Trophoblast cell (in vitro differentiated cells and primary cell): ENCODE results near the gene SNX18.
A peak's percentile ranks its signal among the peaks of the same experiment; 100 is the strongest.

Source experiments
- DNase-seq, 2 donors: peaks; one replicate each; pipeline ENCODE4 v3.0.0-alpha.2; 2016
- H2AFZ ChIP-seq: 2 replicates; pipeline ENCODE4 v1.6.1; 2013; ENCODE audit warnings: low read length, moderate library complexity, mild to moderate bottlenecking; ENCODE audit not compliant: insufficient read depth, poor library complexity
- H2AK5ac ChIP-seq: 2 replicates; pipeline ENCODE4 v1.6.1; 2013; ENCODE audit warnings: mild to moderate bottlenecking, low read length
- H2BK120ac ChIP-seq: 2 replicates; pipeline ENCODE4 v1.6.1; 2013; ENCODE audit warnings: low read length, mild to moderate bottlenecking, moderate library complexity; ENCODE audit not compliant: insufficient read depth, poor library complexity
- H2BK12ac ChIP-seq: 2 replicates; pipeline ENCODE4 v1.6.1; 2013; ENCODE audit warnings: mild to moderate bottlenecking, low read length, moderate library complexity
- H2BK5ac ChIP-seq: 2 replicates; pipeline ENCODE4 v1.6.1; 2013; ENCODE audit warnings: low read length, low read depth, moderate library complexity, mild to moderate bottlenecking; ENCODE audit not compliant: poor library complexity
- H3K14ac ChIP-seq: 2 replicates; pipeline ENCODE4 v1.6.1; 2013; ENCODE audit warnings: mild to moderate bottlenecking, low read length
- H3K18ac ChIP-seq: 2 replicates; pipeline ENCODE4 v1.6.1; 2013; ENCODE audit warnings: mild to moderate bottlenecking, low read length
- H3K23ac ChIP-seq: 2 replicates; pipeline ENCODE4 v1.6.1; 2013; ENCODE audit warnings: low read length
- H3K27ac ChIP-seq: 2 replicates; pipeline ENCODE4 v1.5.1; 2013; ENCODE audit warnings: low read depth, mild to moderate bottlenecking, inconsistent platforms, low read length, moderate library complexity
- H3K27me3 ChIP-seq: 2 replicates; pipeline ENCODE4 v1.6.1; 2013; ENCODE audit warnings: inconsistent platforms, mild to moderate bottlenecking, low read length, moderate library complexity; ENCODE audit not compliant: insufficient read depth
- H3K36me3 ChIP-seq, 2 experiments: 1 replicate in 1 of 2; 2 replicates in 1 of 2; pipeline ENCODE4 v1.6.1; 2013; ENCODE audit warnings: low read length in 2 of 2, mild to moderate bottlenecking in 2 of 2, moderate library complexity in 1 of 2; ENCODE audit not compliant: insufficient read depth in 2 of 2, control insufficient read depth in 1 of 2
- H3K4ac ChIP-seq: 2 replicates; pipeline ENCODE4 v1.6.1; 2013; ENCODE audit warnings: low read depth, mild to moderate bottlenecking, low read length, moderate library complexity
- H3K4me1 ChIP-seq, 2 experiments: 1 replicate in 1 of 2; 2 replicates in 1 of 2; pipeline ENCODE4 v1.6.1; 2013; ENCODE audit warnings: low read length in 2 of 2, mild to moderate bottlenecking in 2 of 2, moderate library complexity in 1 of 2; ENCODE audit not compliant: insufficient read depth in 2 of 2, control insufficient read depth in 1 of 2
- H3K4me2 ChIP-seq: 2 replicates; pipeline ENCODE4 v1.6.1; 2013; ENCODE audit warnings: inconsistent platforms, mild to moderate bottlenecking, low read length, moderate library complexity
- H3K4me3 ChIP-seq: 2 replicates; pipeline ENCODE4 v1.5.1; 2013; ENCODE audit warnings: mild to moderate bottlenecking, low read depth, low read length, inconsistent platforms
- H3K79me1 ChIP-seq: one replicate; pipeline ENCODE4 v1.6.1; 2013; ENCODE audit warnings: low read length
- H3K79me2 ChIP-seq: 2 replicates; pipeline ENCODE4 v1.6.1; 2013; ENCODE audit warnings: low read length, mild to moderate bottlenecking; ENCODE audit not compliant: control insufficient read depth, insufficient read depth, poor library complexity
- H3K9ac ChIP-seq: 2 replicates; pipeline ENCODE4 v1.6.1; 2013; ENCODE audit warnings: mild to moderate bottlenecking, low read length
- H3K9me3 ChIP-seq: 2 replicates; pipeline ENCODE4 v1.6.1; 2013; ENCODE audit warnings: low read depth, mild to moderate bottlenecking, control low read depth, inconsistent platforms, low read length; ENCODE audit not compliant: insufficient read depth
- H4K12ac ChIP-seq: 2 replicates; pipeline ENCODE4 v1.6.1; 2013; ENCODE audit warnings: low read depth, mild to moderate bottlenecking, low read length, moderate library complexity
- H4K8ac ChIP-seq: 2 replicates; pipeline ENCODE4 v1.6.1; 2013; ENCODE audit warnings: low read depth, mild to moderate bottlenecking, low read length, moderate library complexity
- H4K91ac ChIP-seq: one replicate; pipeline ENCODE4 v1.6.1; 2013; ENCODE audit warnings: low read depth, mild to moderate bottlenecking, low read length, moderate library complexity
- WGBS: extraction: QIAGEN DNeasy Blood & Tissue Kit; methylation state at CpG from one replicate; pipeline ENCODE4 v1.1.7; 2013; ENCODE audit warnings: missing lambda C conversion rate; ENCODE audit not compliant: insufficient read length, insufficient coverage; ENCODE audit errors: extremely low coverage; 5-methylcytosine and 5-hydroxymethylcytosine counted together

The SNX18 gene

GRCh38 chr5:54538156-54538555, 20.6 kb downstream of the SNX18 start:
- Histone ChIP-seq H3K79me2 (peaks cover 3% of the 10 kb centered on the region), H3K4ac (no peak overlapping the region), H2AK5ac (no peak overlapping the region), H2AFZ (no peak overlapping the region), H3K9me3 (no peaks in the 10 kb centered on the region), H4K8ac (no peak overlapping the region), H3K27ac (no peak overlapping the region), H3K9ac (no peak overlapping the region), H3K18ac (no peak overlapping the region), H3K14ac (no peak overlapping the region), H3K79me1 (peaks cover 12% of the 10 kb centered on the region), H3K4me2 (no peak overlapping the region), H4K12ac (no peak overlapping the region), H3K27me3 (no peaks in the 10 kb centered on the region), H2BK120ac (no peak overlapping the region), H3K23ac (no peak overlapping the region), H4K91ac (no peak overlapping the region), H2BK5ac (no peak overlapping the region), H2BK12ac (no peak overlapping the region), H3K4me1 (peaks cover 5 to 7% of the 10 kb centered on the region in 2 experiments), H3K36me3 (peaks cover 0 to 2% of the 10 kb centered on the region in 2 experiments), H3K4me3 (no peak overlapping the region)
- DNase-seq = no peak
- no CpG with 5 or more reads among the region's 3 CpGs for WGBS

- H3K23ac ChIP-seq = no peak overlapping the region
- no CpG with 5 or more reads among the region's 4 CpGs for WGBS
- no peak overlapping the region for H3K9ac ChIP-seq
- no peak overlapping the region for H3K18ac ChIP-seq
- no peak overlapping the region for H2AFZ ChIP-seq
- peaks cover 0 to 4% of the 10 kb centered on the region in 2 experiments for H3K4me1 ChIP-seq
- peaks cover 0 to 2% of the 10 kb centered on the region in 2 experiments for H3K36me3 ChIP-seq
- H4K12ac ChIP-seq = no peak overlapping the region
- no peak overlapping the region for H2BK120ac ChIP-seq
- H3K4me3 ChIP-seq = no peak overlapping the region
- no peak overlapping the region for H3K14ac ChIP-seq
- H3K4ac ChIP-seq = no peak overlapping the region
- peaks cover 3% of the 10 kb centered on the region for H3K79me2 ChIP-seq
- no peak overlapping the region for H2AK5ac ChIP-seq
- H2BK5ac ChIP-seq = no peak overlapping the region
- H4K91ac ChIP-seq = no peak overlapping the region
- no peaks in the 10 kb centered on the region for H3K9me3 ChIP-seq
- no peaks in the 10 kb centered on the region for H3K27me3 ChIP-seq
- no peak overlapping the region for H3K4me2 ChIP-seq
- no peak overlapping the region for H2BK12ac ChIP-seq
- no peak overlapping the region for H4K8ac ChIP-seq
- H3K79me1 ChIP-seq = peaks cover 5% of the 10 kb centered on the region
- no peak overlapping the region for H3K27ac ChIP-seq
- peak; percentile 89 to 90 for DNase-seq
These were observed 21.4 kb downstream of the SNX18 start for GRCh38 chr5:54539001-54539400.

GRCh38 chr5:54540286-54540685, 22.7 kb downstream of the SNX18 start:
- Histone ChIP-seq H3K4me3 (no peak overlapping the region), H4K91ac (no peak overlapping the region), H3K79me2 (peaks cover 1% of the 10 kb centered on the region), H3K9ac (no peak overlapping the region), H4K12ac (no peak overlapping the region), H3K4me2 (no peak overlapping the region), H3K23ac (no peak overlapping the region), H3K18ac (no peak overlapping the region), H2BK5ac (no peak overlapping the region), H2BK120ac (no peak overlapping the region), H2AFZ (no peak overlapping the region), H3K27me3 (no peaks in the 10 kb centered on the region), H2AK5ac (no peak overlapping the region), H2BK12ac (no peak overlapping the region), H3K27ac (no peak overlapping the region), H3K4me1 (peaks cover 0 to 2% of the 10 kb centered on the region in 2 experiments), H3K36me3 (peaks cover 0 to 2% of the 10 kb centered on the region in 2 experiments), H3K9me3 (no peaks in the 10 kb centered on the region), H3K14ac (no peak overlapping the region), H4K8ac (no peak overlapping the region), H3K79me1 (no peaks in the 10 kb centered on the region), H3K4ac (peak overlapping the region; percentile 76)
- no CpG with 5 or more reads among the region's 3 CpGs for WGBS
- DNase-seq = no peak

GRCh38 chr5:54541823-54542783, 24.5 kb downstream of the SNX18 start:
- no peak overlapping the region for H3K4me3 ChIP-seq
- H3K4ac ChIP-seq = no peak overlapping the region
- H4K12ac ChIP-seq = no peak overlapping the region
- WGBS = no CpG with 5 or more reads among the region's 12 CpGs
- no peaks in the 10 kb centered on the region for H3K9me3 ChIP-seq
- no peak overlapping the region for H3K18ac ChIP-seq
- no peak overlapping the region for H2AFZ ChIP-seq
- no peak overlapping the region for H4K8ac ChIP-seq
- H2BK5ac ChIP-seq = no peak overlapping the region
- no peak overlapping the region for H3K23ac ChIP-seq
- H3K4me2 ChIP-seq = no peak overlapping the region
- H2BK120ac ChIP-seq = no peak overlapping the region
- H3K27me3 ChIP-seq = no peaks in the 10 kb centered on the region
- no peaks in the 10 kb centered on the region for H3K4me1 ChIP-seq
- no peak overlapping the region for H3K14ac ChIP-seq
- no peak overlapping the region for H4K91ac ChIP-seq
- H3K27ac ChIP-seq = no peak overlapping the region
- no peak for DNase-seq
- peaks cover 1% of the 10 kb centered on the region for H3K79me2 ChIP-seq
- peaks cover 0 to 2% of the 10 kb centered on the region in 2 experiments for H3K36me3 ChIP-seq
- no peak overlapping the region for H2BK12ac ChIP-seq
- no peak overlapping the region for H2AK5ac ChIP-seq
- no peaks in the 10 kb centered on the region for H3K79me1 ChIP-seq
- H3K9ac ChIP-seq = no peak overlapping the region
